Thymus (tissue), 11 donors: ENCODE measurements around the gene SPACA7. TPM values are rescaled to one million over a fixed set of nuclear protein-coding genes. Genes with fewer than 3 reads are reported as not detected.

Experiments
- DNase-seq, 9 donors: peaks; one replicate each; pipeline ENCODE4 v3.0.0-alpha.2; 2013; ENCODE audit warnings: low spot score in 9 of 9, low read depth in 6 of 9, missing footprints in 1 of 9
- H3K27ac ChIP-seq, 2 donors: one replicate each; pipeline ENCODE4 v1.5.1; 2013; ENCODE audit warnings: control low read depth in 1 of 2, low read depth in 1 of 2, low read length in 1 of 2, mild to moderate bottlenecking in 1 of 2, moderate library complexity in 1 of 2
- H3K27me3 ChIP-seq, 2 donors: one replicate each; pipeline ENCODE4 v1.5.1; 2013; ENCODE audit warnings: low read length in 1 of 2; ENCODE audit not compliant: control insufficient read depth in 2 of 2, insufficient read depth in 1 of 2
- H3K36me3 ChIP-seq, 2 donors: one replicate each; pipeline ENCODE4 v1.5.1; 2013; ENCODE audit warnings: low read length in 1 of 2, mild to moderate bottlenecking in 1 of 2, moderate library complexity in 1 of 2; ENCODE audit not compliant: control insufficient read depth in 2 of 2, insufficient read depth in 2 of 2
- H3K4me1 ChIP-seq, 2 donors: one replicate each; pipeline ENCODE4 v1.5.1; 2013; ENCODE audit warnings: low read length in 2 of 2; ENCODE audit not compliant: control insufficient read depth in 2 of 2, insufficient read depth in 2 of 2
- H3K4me3 ChIP-seq, 2 donors: one replicate each; pipeline ENCODE4 v1.5.1; 2013; ENCODE audit warnings: low read length in 2 of 2, control low read depth in 1 of 2, mild to moderate bottlenecking in 1 of 2
- H3K9me3 ChIP-seq, 2 donors: one replicate each; pipeline ENCODE4 v1.5.1; 2013; ENCODE audit warnings: low read length in 1 of 2, mild to moderate bottlenecking in 1 of 2; ENCODE audit not compliant: control insufficient read depth in 2 of 2, insufficient read depth in 1 of 2
- WGBS: extraction: QIAGEN DNeasy Blood & Tissue Kit; methylation state at CpG from one replicate; pipeline ENCODE4 v1.1.7; 2013; 5-methylcytosine and 5-hydroxymethylcytosine counted together
- polyA plus RNA-seq: library from polyadenylated mRNA; stranded (reverse); fragments of 200-250 nt; gene quantifications from one replicate; pipeline ENCODE4 v1.2.3, GENCODE V29; 2013
- total RNA-seq: library from RNA; stranded (reverse); fragments of 120-200 nt; gene quantifications from one replicate; pipeline ENCODE4 v1.2.4, GENCODE V29; 2013
- donor health status: healthy.

The SPACA7 gene
- total and polyA plus RNA-seq, 2 donors: not detected

GRCh38 chr13:112462408-112462807, 86.3 kb downstream of the SPACA7 start:
- Histone ChIP-seq H3K27me3 (no peaks in the 10 kb centered on the region), H3K4me3 (no peak overlapping the region), H3K36me3 (no peaks in the 10 kb centered on the region), H3K27ac (no peak overlapping the region), H3K9me3 (peaks cover 0 to 5% of the 10 kb centered on the region in 2 donors), H3K4me1 (no peaks in the 10 kb centered on the region)
- no peak for DNase-seq
- WGBS: 98% methylated on average over 5 of the region's 5 CpGs

- H3K4me3 ChIP-seq: no peak overlapping the region
- no peaks in the 10 kb centered on the region for H3K27me3 ChIP-seq
- no peak for DNase-seq
- H3K4me1 ChIP-seq: no peaks in the 10 kb centered on the region
- H3K36me3 ChIP-seq: no peaks in the 10 kb centered on the region
- peaks cover 0 to 5% of the 10 kb centered on the region in 2 donors for H3K9me3 ChIP-seq
- H3K27ac ChIP-seq: no peak overlapping the region
- 95% methylated on average over 14 of the region's 14 CpGs for WGBS
Observed at GRCh38 chr13:112464720-112465119, 88.6 kb downstream of the SPACA7 start.

- H3K4me3 ChIP-seq: no peak overlapping the region
- no peak for DNase-seq
- WGBS: 93% methylated on average over 35 of the region's 35 CpGs
- no peak overlapping the region for H3K27ac ChIP-seq
- peaks cover 0 to 5% of the 10 kb centered on the region in 2 donors for H3K9me3 ChIP-seq
- H3K36me3 ChIP-seq: no peaks in the 10 kb centered on the region
- H3K4me1 ChIP-seq: no peaks in the 10 kb centered on the region
- no peaks in the 10 kb centered on the region for H3K27me3 ChIP-seq
Observed at GRCh38 chr13:112465251-112466131, 89.3 kb downstream of the SPACA7 start.

- Histone ChIP-seq H3K9me3 (peaks cover 0 to 4% of the 10 kb centered on the region in 2 donors), H3K36me3 (no peaks in the 10 kb centered on the region), H3K4me3 (no peak overlapping the region), H3K4me1 (no peaks in the 10 kb centered on the region), H3K27me3 (no peaks in the 10 kb centered on the region), H3K27ac (no peak overlapping the region)
- WGBS: 93% methylated on average over 40 of the region's 40 CpGs
- no peak for DNase-seq
Observed at GRCh38 chr13:112466132-112467058, 90.2 kb downstream of the SPACA7 start.

- Histone ChIP-seq H3K27me3 (no peaks in the 10 kb centered on the region), H3K4me1 (no peaks in the 10 kb centered on the region), H3K4me3 (no peak overlapping the region), H3K36me3 (no peaks in the 10 kb centered on the region), H3K9me3 (no peaks in the 10 kb centered on the region), H3K27ac (no peak overlapping the region)
- 95% methylated on average over 19 of the region's 19 CpGs for WGBS
- DNase-seq: no peak
Observed at GRCh38 chr13:112467236-112467635, 91.1 kb downstream of the SPACA7 start.

GRCh38 chr13:112468069-112468468, 91.9 kb downstream of the SPACA7 start:
- no peak for DNase-seq
- H3K27me3 ChIP-seq: no peaks in the 10 kb centered on the region
- H3K9me3 ChIP-seq: no peaks in the 10 kb centered on the region
- H3K4me3 ChIP-seq: no peak overlapping the region
- H3K36me3 ChIP-seq: no peaks in the 10 kb centered on the region
- 89% methylated on average over 10 of the region's 10 CpGs for WGBS
- H3K27ac ChIP-seq: no peak overlapping the region
- H3K4me1 ChIP-seq: no peaks in the 10 kb centered on the region

- Histone ChIP-seq H3K9me3 (no peaks in the 10 kb centered on the region), H3K4me3 (no peak overlapping the region), H3K27me3 (no peaks in the 10 kb centered on the region), H3K36me3 (no peaks in the 10 kb centered on the region), H3K4me1 (no peaks in the 10 kb centered on the region), H3K27ac (no peak overlapping the region)
- 89% methylated on average over 14 of the region's 14 CpGs for WGBS
- no peak for DNase-seq
Observed at GRCh38 chr13:112469071-112469745, 93.1 kb downstream of the SPACA7 start.

- DNase-seq: no peak
- Histone ChIP-seq H3K9me3 (no peaks in the 10 kb centered on the region), H3K4me3 (no peak overlapping the region), H3K27ac (no peak overlapping the region), H3K4me1 (no peaks in the 10 kb centered on the region), H3K27me3 (no peaks in the 10 kb centered on the region), H3K36me3 (no peaks in the 10 kb centered on the region)
- WGBS: 97% methylated on average over 5 of the region's 5 CpGs
Observed at GRCh38 chr13:112473818-112474217, 97.7 kb downstream of the SPACA7 start.
